Trophoblast cell (in vitro differentiated cells and primary cell): ENCODE data around the gene ENPP3.

Experiments
- DNase-seq, 2 donors: peaks; one replicate each; pipeline ENCODE4 v3.0.0-alpha.2; 2016
- H2AFZ ChIP-seq: 2 replicates; pipeline ENCODE4 v1.6.1; 2013; ENCODE audit warnings: low read length, moderate library complexity, mild to moderate bottlenecking; ENCODE audit not compliant: insufficient read depth, poor library complexity
- H2AK5ac ChIP-seq: 2 replicates; pipeline ENCODE4 v1.6.1; 2013; ENCODE audit warnings: mild to moderate bottlenecking, low read length
- H2BK120ac ChIP-seq: 2 replicates; pipeline ENCODE4 v1.6.1; 2013; ENCODE audit warnings: low read length, mild to moderate bottlenecking, moderate library complexity; ENCODE audit not compliant: insufficient read depth, poor library complexity
- H2BK12ac ChIP-seq: 2 replicates; pipeline ENCODE4 v1.6.1; 2013; ENCODE audit warnings: mild to moderate bottlenecking, low read length, moderate library complexity
- H2BK5ac ChIP-seq: 2 replicates; pipeline ENCODE4 v1.6.1; 2013; ENCODE audit warnings: low read length, low read depth, moderate library complexity, mild to moderate bottlenecking; ENCODE audit not compliant: poor library complexity
- H3K14ac ChIP-seq: 2 replicates; pipeline ENCODE4 v1.6.1; 2013; ENCODE audit warnings: mild to moderate bottlenecking, low read length
- H3K18ac ChIP-seq: 2 replicates; pipeline ENCODE4 v1.6.1; 2013; ENCODE audit warnings: mild to moderate bottlenecking, low read length
- H3K23ac ChIP-seq: 2 replicates; pipeline ENCODE4 v1.6.1; 2013; ENCODE audit warnings: low read length
- H3K27ac ChIP-seq: 2 replicates; pipeline ENCODE4 v1.5.1; 2013; ENCODE audit warnings: low read depth, mild to moderate bottlenecking, inconsistent platforms, low read length, moderate library complexity
- H3K27me3 ChIP-seq: 2 replicates; pipeline ENCODE4 v1.6.1; 2013; ENCODE audit warnings: inconsistent platforms, mild to moderate bottlenecking, low read length, moderate library complexity; ENCODE audit not compliant: insufficient read depth
- H3K36me3 ChIP-seq, 2 experiments: 1 replicate in 1 of 2; 2 replicates in 1 of 2; pipeline ENCODE4 v1.6.1; 2013; ENCODE audit warnings: low read length in 2 of 2, mild to moderate bottlenecking in 2 of 2, moderate library complexity in 1 of 2; ENCODE audit not compliant: insufficient read depth in 2 of 2, control insufficient read depth in 1 of 2
- H3K4ac ChIP-seq: 2 replicates; pipeline ENCODE4 v1.6.1; 2013; ENCODE audit warnings: low read depth, mild to moderate bottlenecking, low read length, moderate library complexity
- H3K4me1 ChIP-seq, 2 experiments: 1 replicate in 1 of 2; 2 replicates in 1 of 2; pipeline ENCODE4 v1.6.1; 2013; ENCODE audit warnings: low read length in 2 of 2, mild to moderate bottlenecking in 2 of 2, moderate library complexity in 1 of 2; ENCODE audit not compliant: insufficient read depth in 2 of 2, control insufficient read depth in 1 of 2
- H3K4me2 ChIP-seq: 2 replicates; pipeline ENCODE4 v1.6.1; 2013; ENCODE audit warnings: inconsistent platforms, mild to moderate bottlenecking, low read length, moderate library complexity
- H3K4me3 ChIP-seq: 2 replicates; pipeline ENCODE4 v1.5.1; 2013; ENCODE audit warnings: mild to moderate bottlenecking, low read depth, low read length, inconsistent platforms
- H3K79me1 ChIP-seq: one replicate; pipeline ENCODE4 v1.6.1; 2013; ENCODE audit warnings: low read length
- H3K79me2 ChIP-seq: 2 replicates; pipeline ENCODE4 v1.6.1; 2013; ENCODE audit warnings: low read length, mild to moderate bottlenecking; ENCODE audit not compliant: control insufficient read depth, insufficient read depth, poor library complexity
- H3K9ac ChIP-seq: 2 replicates; pipeline ENCODE4 v1.6.1; 2013; ENCODE audit warnings: mild to moderate bottlenecking, low read length
- H3K9me3 ChIP-seq: 2 replicates; pipeline ENCODE4 v1.6.1; 2013; ENCODE audit warnings: low read depth, mild to moderate bottlenecking, control low read depth, inconsistent platforms, low read length; ENCODE audit not compliant: insufficient read depth
- H4K12ac ChIP-seq: 2 replicates; pipeline ENCODE4 v1.6.1; 2013; ENCODE audit warnings: low read depth, mild to moderate bottlenecking, low read length, moderate library complexity
- H4K8ac ChIP-seq: 2 replicates; pipeline ENCODE4 v1.6.1; 2013; ENCODE audit warnings: low read depth, mild to moderate bottlenecking, low read length, moderate library complexity
- H4K91ac ChIP-seq: one replicate; pipeline ENCODE4 v1.6.1; 2013; ENCODE audit warnings: low read depth, mild to moderate bottlenecking, low read length, moderate library complexity
- WGBS: extraction: QIAGEN DNeasy Blood & Tissue Kit; methylation state at CpG from one replicate; pipeline ENCODE4 v1.1.7; 2013; ENCODE audit warnings: missing lambda C conversion rate; ENCODE audit not compliant: insufficient read length, insufficient coverage; ENCODE audit errors: extremely low coverage; 5-methylcytosine and 5-hydroxymethylcytosine counted together

Gene ENPP3

DNA sequence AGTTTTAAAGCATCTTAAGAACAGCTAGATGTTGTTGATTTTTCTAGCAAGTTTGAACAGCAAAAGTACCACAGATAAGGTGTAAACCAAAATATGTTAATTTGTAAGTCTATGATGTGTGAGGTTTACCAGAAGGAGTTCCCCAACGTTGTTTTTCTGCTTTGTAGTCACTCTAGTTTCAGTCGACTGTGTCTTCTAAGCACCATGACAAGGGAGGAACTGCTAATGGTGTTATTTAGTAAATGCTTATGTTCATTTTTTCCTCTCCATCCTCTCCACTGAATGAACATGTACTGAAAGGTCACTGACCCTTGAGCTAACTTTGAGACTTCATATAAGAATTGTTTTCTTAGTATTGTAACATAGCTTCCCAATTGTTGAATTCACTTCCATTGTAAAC lies 3.0 kb downstream of the ENPP3 start:
- Histone ChIP-seq H3K9ac (no peak overlapping the region), H4K12ac (no peak overlapping the region), H3K4me2 (no peak overlapping the region), H3K23ac (no peak overlapping the region), H3K27ac (no peak overlapping the region), H3K4ac (no peak overlapping the region), H3K27me3 (no peaks in the 10 kb centered on the region), H4K91ac (no peak overlapping the region), H2BK12ac (no peak overlapping the region), H2AK5ac (no peak overlapping the region), H2BK5ac (no peak overlapping the region), H3K18ac (no peak overlapping the region), H3K4me3 (no peak overlapping the region), H2BK120ac (no peak overlapping the region), H3K4me1 (no peaks in the 10 kb centered on the region), H3K79me1 (no peaks in the 10 kb centered on the region), H3K36me3 (no peaks in the 10 kb centered on the region), H4K8ac (no peak overlapping the region), H3K79me2 (no peaks in the 10 kb centered on the region), H2AFZ (no peak overlapping the region), H3K9me3 (no peaks in the 10 kb centered on the region), H3K14ac (no peak overlapping the region)
- no peak for DNase-seq
- no CpG with 5 or more reads among the region's 2 CpGs for WGBS

DNA sequence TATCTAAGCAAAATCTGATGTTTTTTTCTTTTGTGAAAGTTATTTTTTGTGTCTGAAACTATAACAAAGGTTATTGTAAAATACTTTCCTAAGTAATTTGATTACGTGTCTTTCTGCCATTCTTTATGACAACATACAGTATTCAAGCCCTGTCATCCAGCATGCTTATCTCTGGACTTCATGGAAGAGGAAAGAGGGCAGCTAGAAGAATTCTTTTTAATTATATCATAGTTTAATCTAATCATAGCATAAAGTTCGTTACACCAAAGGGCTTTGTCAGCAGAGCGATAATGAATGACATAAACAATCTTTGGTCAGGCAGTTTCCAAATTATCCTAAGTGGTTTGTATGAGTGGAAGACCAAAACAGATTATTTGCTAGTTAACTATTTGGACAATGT lies 3.5 kb downstream of the ENPP3 start:
- Histone ChIP-seq H3K4ac (no peak overlapping the region), H3K9me3 (no peaks in the 10 kb centered on the region), H2AFZ (no peak overlapping the region), H2BK5ac (no peak overlapping the region), H3K79me1 (no peaks in the 10 kb centered on the region), H4K91ac (no peak overlapping the region), H3K14ac (no peak overlapping the region), H3K18ac (no peak overlapping the region), H3K9ac (no peak overlapping the region), H2BK12ac (no peak overlapping the region), H3K36me3 (no peaks in the 10 kb centered on the region), H2BK120ac (no peak overlapping the region), H3K4me2 (no peak overlapping the region), H3K23ac (no peak overlapping the region), H3K79me2 (no peaks in the 10 kb centered on the region), H2AK5ac (no peak overlapping the region), H4K8ac (no peak overlapping the region), H3K4me3 (no peak overlapping the region), H3K27me3 (no peaks in the 10 kb centered on the region), H3K4me1 (no peaks in the 10 kb centered on the region), H3K27ac (no peak overlapping the region), H4K12ac (no peak overlapping the region)
- whole genome bisulfite sequencing = no CpG with 5 or more reads among the region's 3 CpGs
- DNase-seq = peak in 1 of 2 donors; percentile 9

DNA sequence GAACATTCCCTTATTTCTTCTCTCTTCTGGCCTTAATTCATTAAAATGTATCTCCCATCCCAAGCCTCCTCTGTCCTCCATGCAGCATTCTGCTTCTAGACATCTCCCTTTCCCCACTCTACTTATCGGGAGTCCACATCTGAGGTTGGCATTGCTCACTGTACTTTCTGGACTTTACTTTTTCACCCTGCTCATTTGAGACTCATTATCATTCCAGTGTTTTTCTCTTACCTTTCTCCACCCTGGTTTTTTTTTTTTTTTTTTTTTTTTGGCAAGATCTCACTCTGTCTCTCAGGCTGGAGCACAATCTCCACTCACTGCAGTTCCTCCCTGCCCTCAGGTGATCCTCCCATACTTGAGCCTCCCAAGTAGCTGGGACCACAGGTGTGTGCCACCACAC lies 4.5 kb downstream of the ENPP3 start:
- no peak overlapping the region for H2BK120ac ChIP-seq
- no peak overlapping the region for H3K9ac ChIP-seq
- no peaks in the 10 kb centered on the region for H3K36me3 ChIP-seq
- H2BK5ac ChIP-seq = no peak overlapping the region
- H3K4me3 ChIP-seq = no peak overlapping the region
- no peak overlapping the region for H2AFZ ChIP-seq
- no peak overlapping the region for H3K4me2 ChIP-seq
- H3K9me3 ChIP-seq = no peaks in the 10 kb centered on the region
- DNase-seq = no peak
- H4K8ac ChIP-seq = no peak overlapping the region
- no peak overlapping the region for H3K18ac ChIP-seq
- no peaks in the 10 kb centered on the region for H3K79me1 ChIP-seq
- H3K27me3 ChIP-seq = no peaks in the 10 kb centered on the region
- no peak overlapping the region for H3K27ac ChIP-seq
- H3K4me1 ChIP-seq = no peaks in the 10 kb centered on the region
- no peak overlapping the region for H3K4ac ChIP-seq
- H4K12ac ChIP-seq = no peak overlapping the region
- no peak overlapping the region for H2AK5ac ChIP-seq
- H2BK12ac ChIP-seq = no peak overlapping the region
- no peak overlapping the region for H3K23ac ChIP-seq
- WGBS = no CpG with 5 or more reads among the region's 1 CpG
- H4K91ac ChIP-seq = no peak overlapping the region
- no peak overlapping the region for H3K14ac ChIP-seq
- H3K79me2 ChIP-seq = no peaks in the 10 kb centered on the region

DNA sequence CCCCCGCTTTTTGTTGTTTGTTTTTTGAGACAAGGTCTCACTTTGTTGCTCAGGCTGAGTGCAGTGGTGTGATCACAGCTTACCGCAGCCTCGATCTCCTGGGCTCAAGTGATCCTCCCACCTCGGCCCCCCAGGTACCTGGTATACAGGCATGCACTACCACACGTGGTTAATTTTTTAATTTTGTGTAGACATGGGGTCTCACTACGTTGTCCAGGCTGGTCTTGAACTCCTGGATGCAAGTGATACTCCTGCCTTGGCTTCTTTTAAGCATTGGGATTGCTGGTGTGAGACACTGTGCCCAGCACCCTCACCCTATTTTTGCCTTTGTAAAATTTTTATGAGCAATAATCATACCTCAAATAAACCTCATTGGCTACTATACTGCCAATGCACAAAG lies 5.5 kb downstream of the ENPP3 start:
- no peaks in the 10 kb centered on the region for H3K79me2 ChIP-seq
- WGBS = no CpG with 5 or more reads among the region's 6 CpGs
- H2AFZ ChIP-seq = no peak overlapping the region
- H3K4me1 ChIP-seq = no peaks in the 10 kb centered on the region
- no peak overlapping the region for H2BK5ac ChIP-seq
- no peak overlapping the region for H3K27ac ChIP-seq
- no peak overlapping the region for H3K4me2 ChIP-seq
- no peak overlapping the region for H4K91ac ChIP-seq
- no peaks in the 10 kb centered on the region for H3K79me1 ChIP-seq
- no peak overlapping the region for H3K14ac ChIP-seq
- H3K23ac ChIP-seq = no peak overlapping the region
- H3K4me3 ChIP-seq = no peak overlapping the region
- DNase-seq = no peak
- H3K36me3 ChIP-seq = no peaks in the 10 kb centered on the region
- H4K12ac ChIP-seq = no peak overlapping the region
- no peaks in the 10 kb centered on the region for H3K9me3 ChIP-seq
- no peak overlapping the region for H3K4ac ChIP-seq
- no peak overlapping the region for H2BK120ac ChIP-seq
- no peak overlapping the region for H3K18ac ChIP-seq
- H2BK12ac ChIP-seq = no peak overlapping the region
- H3K9ac ChIP-seq = no peak overlapping the region
- H2AK5ac ChIP-seq = no peak overlapping the region
- H3K27me3 ChIP-seq = no peaks in the 10 kb centered on the region
- H4K8ac ChIP-seq = no peak overlapping the region
